IMR-90 (cell line): ENCODE data around the gene SOD1.
"Not testable (repeated sequence)": the region's sequence is repeated elsewhere in the genome, so short reads cannot be mapped to it uniquely, and the experiment has no call there.

Source experiments
- BHLHE40 ChIP-seq: fragments of 150-350 bp; IDR thresholded peaks from 2 replicates; pipeline ENCODE4 v1.6.1; 2016; ENCODE audit warnings: mild to moderate bottlenecking, low read depth, low read length
- CEBPB ChIP-seq: IDR thresholded peaks from 2 replicates; pipeline ENCODE4 v1.6.1; 2012; ENCODE audit warnings: low read depth, low read length, improper control_type of control experiment
- CHD1 ChIP-seq: IDR thresholded peaks from 2 replicates; pipeline ENCODE4 v1.6.1; 2012; ENCODE audit warnings: low read depth, low read length, improper control_type of control experiment
- FOS ChIP-seq: fragments of 150-350 bp; IDR thresholded peaks from 2 replicates; pipeline ENCODE4 v1.6.1; 2016; ENCODE audit warnings: low read depth, low read length
- MAFK ChIP-seq: IDR thresholded peaks from 2 replicates; pipeline ENCODE4 v1.6.1; 2012; ENCODE audit warnings: low read depth, low read length, improper control_type of control experiment
- MAZ ChIP-seq: IDR thresholded peaks from 2 replicates; pipeline ENCODE4 v1.6.1; 2012; ENCODE audit warnings: low read depth, mild to moderate bottlenecking, low read length, improper control_type of control experiment, moderate library complexity, borderline replicate concordance
- MXI1 ChIP-seq: IDR thresholded peaks from 2 replicates; pipeline ENCODE4 v1.6.1; 2012; ENCODE audit warnings: low read depth, mild to moderate bottlenecking, low read length, moderate library complexity, borderline replicate concordance
- POLR2A ChIP-seq: IDR thresholded peaks from 2 replicates; pipeline ENCODE4 v1.6.1; 2012; ENCODE audit warnings: mild to moderate bottlenecking, low read depth, low read length
- RAD21 ChIP-seq: IDR thresholded peaks from 2 replicates; pipeline ENCODE4 v1.6.1; 2012; ENCODE audit warnings: low read length, improper control_type of control experiment
- RFX5 ChIP-seq: IDR thresholded peaks from 2 replicates; pipeline ENCODE4 v1.8.0; 2012; ENCODE audit warnings: low read depth, mild to moderate bottlenecking, low read length, moderate library complexity
- SMC3 ChIP-seq: fragments of 150-350 bp; IDR thresholded peaks from 2 replicates; pipeline ENCODE4 v1.6.1; 2016; ENCODE audit warnings: low read depth, mild to moderate bottlenecking, antibody characterized with exemption, low read length, moderate library complexity
- TF ChIP-seq, protein P1 (sequence below): conservative IDR thresholded peaks from 2 replicates; pipeline ENCODE4 v1.5.1; 2012; ENCODE audit warnings: mild to moderate bottlenecking, low read depth, low read length, improper control_type of control experiment

DNA sequence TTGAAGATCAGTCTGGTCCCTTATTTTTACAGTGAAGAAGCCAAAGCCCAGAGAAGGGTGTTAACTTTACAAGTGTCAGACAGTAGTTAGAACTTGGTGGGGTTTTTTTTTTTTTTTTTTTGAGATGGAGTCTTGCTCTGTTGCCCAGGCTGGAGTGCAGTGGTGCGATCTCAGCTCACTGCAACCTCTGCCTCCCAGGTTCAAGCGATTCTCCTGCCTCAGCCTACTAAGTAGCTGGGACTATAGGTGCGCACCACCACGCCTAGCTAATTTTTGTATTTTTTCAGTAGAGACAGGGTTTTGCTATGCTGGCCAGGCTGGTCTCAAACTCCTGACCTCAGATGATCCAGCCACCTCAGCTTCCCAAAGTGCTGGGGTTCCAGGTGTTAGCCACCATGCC is 6.4 kb downstream of the SOD1 start:
- not testable (repeated sequence) for TF ChIP-seq POLR2A, MXI1, SMC3, FOS, CHD1, RAD21, RFX5, BHLHE40, MAZ, CEBPB, MAFK
- TF ChIP-seq, protein P1, sequence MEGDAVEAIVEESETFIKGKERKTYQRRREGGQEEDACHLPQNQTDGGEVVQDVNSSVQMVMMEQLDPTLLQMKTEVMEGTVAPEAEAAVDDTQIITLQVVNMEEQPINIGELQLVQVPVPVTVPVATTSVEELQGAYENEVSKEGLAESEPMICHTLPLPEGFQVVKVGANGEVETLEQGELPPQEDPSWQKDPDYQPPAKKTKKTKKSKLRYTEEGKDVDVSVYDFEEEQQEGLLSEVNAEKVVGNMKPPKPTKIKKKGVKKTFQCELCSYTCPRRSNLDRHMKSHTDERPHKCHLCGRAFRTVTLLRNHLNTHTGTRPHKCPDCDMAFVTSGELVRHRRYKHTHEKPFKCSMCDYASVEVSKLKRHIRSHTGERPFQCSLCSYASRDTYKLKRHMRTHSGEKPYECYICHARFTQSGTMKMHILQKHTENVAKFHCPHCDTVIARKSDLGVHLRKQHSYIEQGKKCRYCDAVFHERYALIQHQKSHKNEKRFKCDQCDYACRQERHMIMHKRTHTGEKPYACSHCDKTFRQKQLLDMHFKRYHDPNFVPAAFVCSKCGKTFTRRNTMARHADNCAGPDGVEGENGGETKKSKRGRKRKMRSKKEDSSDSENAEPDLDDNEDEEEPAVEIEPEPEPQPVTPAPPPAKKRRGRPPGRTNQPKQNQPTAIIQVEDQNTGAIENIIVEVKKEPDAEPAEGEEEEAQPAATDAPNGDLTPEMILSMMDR: not testable (repeated sequence)
